Measurements from ENCODE around the gene ANKS4B.
"Not testable (repeated sequence)": the region's sequence is repeated elsewhere in the genome, so short reads cannot be mapped to it uniquely, and the experiment has no call there.

The ANKS4B gene

GRCh38 chr16:21262779-21263639 lies 29.5 kb downstream of the ANKS4B start:
- no peak for DNase-seq
- ATAC-seq (replicated peaks), result no peak
- H3K9me3 Mint-ChIP-seq, result no peaks in the 10 kb centered on the region
- peaks cover 8% of the 10 kb centered on the region in 2 donors for H3K27me3 Mint-ChIP-seq
- peak overlapping the region; percentile 53 to 67 for H3K4me3 Mint-ChIP-seq
- H3K36me3 Mint-ChIP-seq, result peaks cover 1 to 3% of the 10 kb centered on the region in 2 donors
- peaks cover 25 to 39% of the 10 kb centered on the region in 2 donors for H3K4me1 Mint-ChIP-seq
- peak overlapping the region; percentile 61 for H3K27ac Mint-ChIP-seq

DNA sequence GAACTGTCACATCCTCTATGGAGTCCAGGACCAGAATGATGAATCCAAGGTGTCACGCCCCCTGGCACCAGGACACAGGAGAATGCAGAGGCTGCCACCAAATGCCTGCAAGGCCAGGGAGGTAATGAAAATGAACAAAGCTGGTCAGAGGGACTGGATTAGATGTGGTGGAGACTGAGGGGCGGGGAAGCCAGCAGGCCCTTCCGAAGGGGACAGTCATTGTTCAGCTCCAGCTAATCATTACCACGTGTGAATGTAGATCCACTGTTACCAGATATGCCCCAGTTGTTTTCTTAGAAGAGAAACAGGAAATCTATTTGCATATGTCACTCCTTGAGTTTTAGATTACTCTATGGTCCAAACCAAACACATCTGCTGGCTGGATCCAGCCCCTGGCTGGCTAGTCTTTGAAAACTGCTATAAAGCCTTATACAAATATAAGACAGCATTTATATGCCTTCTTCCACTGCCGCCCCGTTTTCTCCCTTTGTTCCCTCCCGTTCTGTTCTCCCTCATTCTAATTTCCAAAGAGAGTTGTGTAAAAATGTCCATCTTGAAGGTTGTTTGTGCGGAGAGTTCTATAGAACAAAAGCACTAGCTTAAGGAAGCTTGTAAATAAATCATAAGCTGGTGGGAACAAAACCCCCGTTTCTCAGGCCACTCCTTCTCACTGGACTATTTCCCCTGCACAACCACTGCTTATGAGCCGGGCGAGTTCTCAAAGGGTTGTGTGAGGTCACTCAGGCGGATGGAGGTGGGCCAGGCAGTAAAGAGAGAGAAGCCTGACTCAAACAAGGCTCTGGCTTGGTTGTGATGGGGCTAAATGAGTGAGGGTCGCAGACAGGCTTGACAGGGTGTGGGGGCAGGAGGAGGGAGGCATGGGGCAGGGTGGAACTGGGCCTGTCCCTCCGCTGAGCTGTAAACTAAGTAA lies 30.4 kb downstream of the ANKS4B start:
- H3K36me3 Mint-ChIP-seq, result peaks cover 1 to 3% of the 10 kb centered on the region in 2 donors
- peak overlapping the region; percentile 61 for H3K27ac Mint-ChIP-seq
- peaks cover 27 to 39% of the 10 kb centered on the region in 2 donors for H3K4me1 Mint-ChIP-seq
- no peak for DNase-seq
- H3K27me3 Mint-ChIP-seq, result peaks cover 8% of the 10 kb centered on the region in 2 donors
- H3K9me3 Mint-ChIP-seq, result no peaks in the 10 kb centered on the region
- peak; percentile 91 to 92 for ATAC-seq (replicated peaks)
- peak overlapping the region; percentile 53 to 67 for H3K4me3 Mint-ChIP-seq

- ATAC-seq (replicated peaks), result no peak
- DNase-seq, result no peak
- peaks cover 27 to 39% of the 10 kb centered on the region in 2 donors for H3K4me1 Mint-ChIP-seq
- H3K9me3 Mint-ChIP-seq, result no peaks in the 10 kb centered on the region
- H3K27ac Mint-ChIP-seq, result peak overlapping the region; percentile 20
- H3K27me3 Mint-ChIP-seq, result peaks cover 8% of the 10 kb centered on the region in 2 donors
- H3K36me3 Mint-ChIP-seq, result peaks cover 1 to 3% of the 10 kb centered on the region in 2 donors
- peak overlapping the region; percentile 12 to 67 for H3K4me3 Mint-ChIP-seq
Measured at GRCh38 chr16:21264571-21265036, 31.1 kb downstream of the ANKS4B start.

DNA sequence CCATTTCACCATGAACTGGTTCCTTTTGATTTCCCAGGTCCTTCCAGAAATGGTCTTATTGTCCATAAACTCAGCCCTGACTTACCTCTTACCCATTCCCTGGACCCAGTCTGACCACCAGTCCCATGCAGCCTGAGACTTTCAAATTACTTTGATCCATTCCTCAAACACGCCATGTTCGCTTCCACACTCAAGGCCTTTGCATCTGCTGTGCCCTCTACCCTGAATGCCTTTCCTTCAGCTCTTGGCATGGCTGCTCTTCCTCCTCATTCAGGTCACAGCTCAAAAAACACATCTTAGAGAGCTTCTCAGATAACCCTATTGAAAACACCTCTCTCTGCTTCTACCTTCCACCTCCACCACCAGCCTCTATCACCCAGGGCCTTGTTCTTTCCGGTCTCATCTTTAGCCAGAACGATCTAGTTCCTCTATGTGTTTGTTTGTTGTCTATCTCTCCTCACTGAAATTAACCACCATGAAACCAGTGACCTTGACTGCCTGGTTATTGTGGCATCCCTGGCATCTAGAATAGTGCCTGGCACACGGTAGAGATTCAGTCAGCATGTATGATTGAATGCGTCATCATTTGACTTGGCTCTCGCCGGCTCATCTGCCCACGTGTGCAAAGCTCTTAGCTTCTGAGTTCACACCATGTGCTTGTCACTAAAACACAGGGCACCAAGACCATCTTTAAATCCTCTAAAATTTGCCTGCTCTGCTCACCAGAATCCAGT lies 31.8 kb downstream of the ANKS4B start:
- Mint-ChIP-seq H3K4me3 (peak overlapping the region in 1 of 2 donors; percentile 33), H3K9me3 (no peaks in the 10 kb centered on the region), H3K27ac (peak overlapping the region; percentile 20), H3K27me3 (peaks cover 2 to 8% of the 10 kb centered on the region in 2 donors), H3K36me3 (peaks cover 1 to 3% of the 10 kb centered on the region in 2 donors), H3K4me1 (peaks cover 27 to 39% of the 10 kb centered on the region in 2 donors)
- DNase-seq, result no peak
- peak; percentile 32 to 51 for ATAC-seq (replicated peaks)

- peaks cover 2 to 10% of the 10 kb centered on the region in 2 donors for H3K27me3 Mint-ChIP-seq
- H3K4me1 Mint-ChIP-seq, result peaks cover 27 to 34% of the 10 kb centered on the region in 2 donors
- no peak overlapping the region for H3K27ac Mint-ChIP-seq
- peaks cover 1 to 3% of the 10 kb centered on the region in 2 donors for H3K36me3 Mint-ChIP-seq
- no peaks in the 10 kb centered on the region for H3K9me3 Mint-ChIP-seq
- DNase-seq (no peak), ATAC-seq (replicated peaks) (no peak)
- no peak overlapping the region for H3K4me3 Mint-ChIP-seq
Measured at GRCh38 chr16:21267298-21267697, 33.8 kb downstream of the ANKS4B start.

GRCh38 chr16:21268236-21268635 lies 34.7 kb downstream of the ANKS4B start:
- no peaks in the 10 kb centered on the region for H3K9me3 Mint-ChIP-seq
- no peak overlapping the region for H3K4me3 Mint-ChIP-seq
- H3K27me3 Mint-ChIP-seq, result peaks cover 5 to 11% of the 10 kb centered on the region in 2 donors

DNA sequence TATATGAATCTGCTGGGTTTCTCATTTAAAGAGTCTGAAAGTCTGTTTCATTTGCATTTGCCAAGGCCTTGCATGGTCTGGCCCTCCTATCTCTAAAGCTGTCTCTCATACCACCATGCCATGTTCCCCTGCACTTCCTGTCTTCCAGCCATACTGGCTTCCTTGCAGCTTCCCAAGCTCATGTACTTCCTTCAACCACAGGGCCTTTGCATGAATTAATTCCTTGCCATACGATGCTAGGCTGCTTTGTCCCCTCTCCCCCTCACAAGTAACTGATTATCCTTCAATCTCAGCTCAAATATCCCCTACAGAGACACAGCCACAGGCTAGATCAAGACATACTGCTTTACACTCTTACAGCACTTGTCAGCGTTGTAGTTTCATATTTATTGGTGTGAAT lies 38.8 kb downstream of the ANKS4B start:
- no peak for DNase-seq
- no peaks in the 10 kb centered on the region for H3K9me3 Mint-ChIP-seq
- no peak for ATAC-seq (replicated peaks)
- no peak overlapping the region for H3K27ac Mint-ChIP-seq
- H3K4me1 Mint-ChIP-seq, result peaks cover 25 to 31% of the 10 kb centered on the region in 2 donors
- no peaks in the 10 kb centered on the region for H3K36me3 Mint-ChIP-seq
- H3K4me3 Mint-ChIP-seq, result no peak overlapping the region
- H3K27me3 Mint-ChIP-seq, result peaks cover 5 to 14% of the 10 kb centered on the region in 2 donors

More at GRCh38 chr16:21268236-21268635, 34.7 kb downstream of the ANKS4B start:
- no peak overlapping the region for H3K27ac Mint-ChIP-seq
- peaks cover 25 to 26% of the 10 kb centered on the region in 2 donors for H3K4me1 Mint-ChIP-seq
- peaks cover 1 to 3% of the 10 kb centered on the region in 2 donors for H3K36me3 Mint-ChIP-seq
- DNase-seq, result no peak
- no peak for ATAC-seq (replicated peaks)

- ATAC-seq (replicated peaks); H3K9me3 Mint-ChIP-seq; H3K4me3 Mint-ChIP-seq; DNase-seq; H3K27ac Mint-ChIP-seq; H3K36me3 Mint-ChIP-seq: not testable (repeated sequence)
- Mint-ChIP-seq H3K27me3 (peaks cover 8 to 17% of the 10 kb centered on the region in 2 donors), H3K4me1 (peaks cover 27 to 36% of the 10 kb centered on the region in 2 donors)
Measured at GRCh38 chr16:21272763-21273162, 39.3 kb downstream of the ANKS4B start.

GRCh38 chr16:21274172-21274726 lies 40.8 kb downstream of the ANKS4B start:
- Mint-ChIP-seq H3K27me3 (peaks cover 13 to 21% of the 10 kb centered on the region in 2 donors), H3K4me3 (no peak overlapping the region), H3K36me3 (no peaks in the 10 kb centered on the region), H3K4me1 (peaks cover 32 to 47% of the 10 kb centered on the region in 2 donors), H3K9me3 (no peaks in the 10 kb centered on the region), H3K27ac (peak overlapping the region; percentile 70)
- peak; percentile 64 to 65 for ATAC-seq (replicated peaks)
- peak; percentile 30 for DNase-seq

GRCh38 chr16:21275529-21275928 lies 42.0 kb downstream of the ANKS4B start:
- Mint-ChIP-seq H3K4me1 (peaks cover 33 to 47% of the 10 kb centered on the region in 2 donors), H3K27ac (peak overlapping the region; percentile 67), H3K36me3 (no peaks in the 10 kb centered on the region), H3K4me3 (no peak overlapping the region), H3K9me3 (no peaks in the 10 kb centered on the region), H3K27me3 (peaks cover 13 to 19% of the 10 kb centered on the region in 2 donors)
- ATAC-seq (replicated peaks) (no peak), DNase-seq (no peak)

- peak; percentile 83 to 85 for ATAC-seq (replicated peaks)
- H3K9me3 Mint-ChIP-seq, result no peaks in the 10 kb centered on the region
- H3K36me3 Mint-ChIP-seq, result no peaks in the 10 kb centered on the region
- H3K27ac Mint-ChIP-seq, result peak overlapping the region; percentile 67
- no peak overlapping the region for H3K4me3 Mint-ChIP-seq
- peaks cover 13 to 17% of the 10 kb centered on the region in 2 donors for H3K27me3 Mint-ChIP-seq
- DNase-seq, result peak; percentile 55
- peaks cover 33 to 47% of the 10 kb centered on the region in 2 donors for H3K4me1 Mint-ChIP-seq
Measured at GRCh38 chr16:21276090-21276489, 42.6 kb downstream of the ANKS4B start.

GRCh38 chr16:21277045-21277926 lies 43.8 kb downstream of the ANKS4B start:
- peak overlapping the region; percentile 83 to 89 for H3K4me3 Mint-ChIP-seq
- peaks cover 11 to 14% of the 10 kb centered on the region in 2 donors for H3K27me3 Mint-ChIP-seq
- H3K27ac Mint-ChIP-seq, result no peak overlapping the region

More at GRCh38 chr16:21277045-21277926, 43.8 kb downstream of the ANKS4B start:
- Mint-ChIP-seq H3K4me1 (peaks cover 33 to 47% of the 10 kb centered on the region in 2 donors), H3K36me3 (peaks cover 0 to 6% of the 10 kb centered on the region in 2 donors), H3K9me3 (peaks cover 6 to 7% of the 10 kb centered on the region in 2 donors)
- DNase-seq (no peak), ATAC-seq (replicated peaks) (peak in 1 of 2 donors; percentile 5)

Measured in stimulated activated naive B cell treated with anti-CD40 and anti-IgM and Interleukin-4, amounts not matched to agents 10 μg/mL and 1 μg/mL and 100 μg/mL, for 72 hours (primary cell).